ENCODE results near the gene SNX25.
A peak's percentile ranks its signal among the peaks of the same experiment; 100 is the strongest.
"Not testable (repeated sequence)": the region's sequence is repeated elsewhere in the genome, so short reads cannot be mapped to it uniquely, and the experiment has no call there.

The SNX25 gene

GRCh38 chr4:185205697-185206342 is 3.6 kb upstream of the SNX25 start:
- H3K9ac ChIP-seq (ENCODE audit: low read length), result no peak overlapping the region; the same call in 1 of the 2 replicates
- H2AFZ ChIP-seq (ENCODE audit: low read length), result no peak overlapping the region
- H3K79me2 ChIP-seq (ENCODE audit: insufficient read depth, low read length), result peaks cover 28% of the 10 kb centered on the region
- H3K27ac ChIP-seq (ENCODE audit: low read depth, low read length, poor library complexity, severe bottlenecking), result peak overlapping the region; percentile 22
- H3K4me3 ChIP-seq (ENCODE audit: low read depth, low read length, poor library complexity, severe bottlenecking), result peak overlapping the region; percentile 74
- H3K27me3 ChIP-seq (ENCODE audit: insufficient read depth, low read length), result no peaks in the 10 kb centered on the region
- H3K9me3 ChIP-seq (ENCODE audit: low read length), result no peaks in the 10 kb centered on the region
- peak overlapping the region; percentile 86 for H3K4me2 ChIP-seq (ENCODE audit: low read length)
- H4K20me1 ChIP-seq (ENCODE audit: insufficient read depth, low read length), result no peaks in the 10 kb centered on the region
- no peaks in the 10 kb centered on the region for H3K36me3 ChIP-seq (ENCODE audit: insufficient read depth, low read length)
- H3K9me2 ChIP-seq (ENCODE audit: low read depth, low read length), result no peaks in the 10 kb centered on the region
- H3F3A ChIP-seq (ENCODE audit: insufficient read depth, low read length), result no peaks in the 10 kb centered on the region
- TF ChIP-seq EZH2 (IDR thresholded peaks at IDR 0.05; ENCODE audit: borderline replicate concordance, low read length) (no peak), CTCF (IDR thresholded peaks at IDR 0.05; ENCODE audit: low read length) (no peak)
- H3K4me1 ChIP-seq (ENCODE audit: insufficient read depth, low read length, severe bottlenecking), result peaks cover 50% of the 10 kb centered on the region

GRCh38 chr4:185207466-185207865 is 1.9 kb upstream of the SNX25 start:
- H3K4me3 ChIP-seq (ENCODE audit: low read depth, low read length, poor library complexity, severe bottlenecking), result no peak overlapping the region
- H3K27me3 ChIP-seq (ENCODE audit: insufficient read depth, low read length), result no peaks in the 10 kb centered on the region
- H3K79me2 ChIP-seq (ENCODE audit: insufficient read depth, low read length), result peaks cover 31% of the 10 kb centered on the region
- TF ChIP-seq CTCF (IDR thresholded peaks at IDR 0.05; ENCODE audit: low read length) (no peak), EZH2 (IDR thresholded peaks at IDR 0.05; ENCODE audit: borderline replicate concordance, low read length) (no peak)
- H3K9me2 ChIP-seq (ENCODE audit: low read depth, low read length), result no peaks in the 10 kb centered on the region
- no peak overlapping the region for H3K27ac ChIP-seq (ENCODE audit: low read depth, low read length, poor library complexity, severe bottlenecking)
- H3K4me2 ChIP-seq (ENCODE audit: low read length), result no peak overlapping the region
- no peak overlapping the region for H2AFZ ChIP-seq (ENCODE audit: low read length)
- 0 out of 2 replicates have a peak, but pooled peaks cover 5% of the 10 kb centered on the region for H3K36me3 ChIP-seq (ENCODE audit: insufficient read depth, low read length)
- no peaks in the 10 kb centered on the region for H4K20me1 ChIP-seq (ENCODE audit: insufficient read depth, low read length)
- H3K9me3 ChIP-seq (ENCODE audit: low read length), result no peaks in the 10 kb centered on the region
- H3F3A ChIP-seq (ENCODE audit: insufficient read depth, low read length), result no peaks in the 10 kb centered on the region
- no peak overlapping the region for H3K9ac ChIP-seq (ENCODE audit: low read length)
- H3K4me1 ChIP-seq (ENCODE audit: insufficient read depth, low read length, severe bottlenecking), result peaks cover 50% of the 10 kb centered on the region

GRCh38 chr4:185209852-185210101 is 379 bp downstream of the SNX25 start:
- Histone ChIP-seq H3K9ac (ENCODE audit: low read length) (peak overlapping the region; percentile 83), H3K4me2 (ENCODE audit: low read length) (peak overlapping the region; percentile 68), H3K4me1 (ENCODE audit: insufficient read depth, low read length, severe bottlenecking) (peaks cover 60% of the 10 kb centered on the region), H3F3A (ENCODE audit: insufficient read depth, low read length) (peaks cover 11% of the 10 kb centered on the region), H3K4me3 (ENCODE audit: low read depth, low read length, poor library complexity, severe bottlenecking) (peak overlapping the region; percentile 87), H3K79me2 (ENCODE audit: insufficient read depth, low read length) (peaks cover 36% of the 10 kb centered on the region)
- not testable (repeated sequence) for H2AFZ ChIP-seq (ENCODE audit: low read length); H3K9me2 ChIP-seq (ENCODE audit: low read depth, low read length); H3K9me3 ChIP-seq (ENCODE audit: low read length); H3K36me3 ChIP-seq (ENCODE audit: insufficient read depth, low read length); H4K20me1 ChIP-seq (ENCODE audit: insufficient read depth, low read length); H3K27me3 ChIP-seq (ENCODE audit: insufficient read depth, low read length); H3K27ac ChIP-seq (ENCODE audit: low read depth, low read length, poor library complexity, severe bottlenecking)
